ENCODE measurements around the gene MBL2. TPM values are rescaled to one million over a fixed set of nuclear protein-coding genes. Genes with fewer than 3 reads are reported as not detected.

Gene MBL2
- total RNA-seq, 1 donor from 2014 or later = not detected

DNA sequence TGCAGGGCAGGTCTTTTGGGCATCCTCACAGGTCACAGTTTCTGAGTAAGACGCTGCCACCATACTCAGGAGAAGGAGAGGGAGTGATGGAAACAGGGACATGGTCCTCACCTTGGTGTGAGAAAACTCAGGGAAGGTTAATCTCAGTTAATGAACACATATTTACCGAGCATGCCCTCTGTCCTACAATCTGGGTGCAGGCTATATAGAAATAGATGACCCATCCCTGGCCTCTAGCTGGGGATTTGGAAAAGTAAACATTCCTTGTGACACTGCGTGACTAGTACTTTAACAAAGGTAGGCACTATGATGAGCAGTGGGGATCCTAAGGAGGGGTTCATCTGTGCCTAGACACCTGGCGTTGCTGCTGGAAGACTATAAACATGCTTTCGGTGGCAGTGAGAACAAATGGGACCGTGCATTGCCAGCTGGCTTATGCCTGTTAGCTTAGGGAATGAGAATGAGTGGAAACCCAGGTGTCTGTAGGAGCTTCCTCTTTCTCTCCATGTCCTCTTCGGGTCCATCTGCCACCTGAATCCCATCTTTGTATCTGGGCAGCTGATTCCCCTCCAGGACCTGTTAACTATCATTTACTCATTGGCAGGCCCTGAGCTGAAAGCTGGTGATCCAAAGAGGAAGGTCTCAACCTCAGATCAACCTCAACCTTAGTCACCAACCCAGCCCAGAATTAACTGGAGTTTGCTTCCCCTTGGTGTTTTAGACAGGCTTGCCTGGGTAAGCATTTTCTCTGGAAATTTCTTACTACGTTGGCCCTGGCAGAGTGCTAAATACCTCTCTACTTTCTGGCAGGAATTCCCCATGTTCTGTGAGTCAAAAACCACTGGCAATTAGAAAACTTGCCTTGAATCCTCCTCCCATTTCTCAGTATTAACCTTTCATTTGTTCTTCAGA lies 794 bp downstream of the MBL2 start:
- no peak overlapping the region for H3K4me3 ChIP-seq
- no peaks in the 10 kb centered on the region for H3K9me3 ChIP-seq
- ATAC-seq (no peak), DNase-seq (no peak)
- no peaks in the 10 kb centered on the region for H3K4me1 ChIP-seq
- intact Hi-C loops (cut with DNase I) = no loop called here
- no peaks in the 10 kb centered on the region for H3K36me3 ChIP-seq
- TF ChIP-seq, protein P1, sequence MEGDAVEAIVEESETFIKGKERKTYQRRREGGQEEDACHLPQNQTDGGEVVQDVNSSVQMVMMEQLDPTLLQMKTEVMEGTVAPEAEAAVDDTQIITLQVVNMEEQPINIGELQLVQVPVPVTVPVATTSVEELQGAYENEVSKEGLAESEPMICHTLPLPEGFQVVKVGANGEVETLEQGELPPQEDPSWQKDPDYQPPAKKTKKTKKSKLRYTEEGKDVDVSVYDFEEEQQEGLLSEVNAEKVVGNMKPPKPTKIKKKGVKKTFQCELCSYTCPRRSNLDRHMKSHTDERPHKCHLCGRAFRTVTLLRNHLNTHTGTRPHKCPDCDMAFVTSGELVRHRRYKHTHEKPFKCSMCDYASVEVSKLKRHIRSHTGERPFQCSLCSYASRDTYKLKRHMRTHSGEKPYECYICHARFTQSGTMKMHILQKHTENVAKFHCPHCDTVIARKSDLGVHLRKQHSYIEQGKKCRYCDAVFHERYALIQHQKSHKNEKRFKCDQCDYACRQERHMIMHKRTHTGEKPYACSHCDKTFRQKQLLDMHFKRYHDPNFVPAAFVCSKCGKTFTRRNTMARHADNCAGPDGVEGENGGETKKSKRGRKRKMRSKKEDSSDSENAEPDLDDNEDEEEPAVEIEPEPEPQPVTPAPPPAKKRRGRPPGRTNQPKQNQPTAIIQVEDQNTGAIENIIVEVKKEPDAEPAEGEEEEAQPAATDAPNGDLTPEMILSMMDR (IDR thresholded peaks at IDR 0.05) = no peak
- no peaks in the 10 kb centered on the region for H3K27me3 ChIP-seq (ENCODE audit: low read depth)
- no peak overlapping the region for H3K27ac ChIP-seq

- intact Hi-C loops (cut with DNase I) = no loop called here
- Histone ChIP-seq H3K4me3 (no peak overlapping the region), H3K27ac (no peak overlapping the region), H3K36me3 (no peaks in the 10 kb centered on the region), H3K4me1 (no peaks in the 10 kb centered on the region), H3K9me3 (no peaks in the 10 kb centered on the region), H3K27me3 (ENCODE audit: low read depth) (no peaks in the 10 kb centered on the region)
- TF ChIP-seq, protein P1 (IDR thresholded peaks at IDR 0.05) = no peak
- ATAC-seq (no peak), DNase-seq (no peak)
Measured at GRCh38 chr10:52770904-52771303, 1.7 kb downstream of the MBL2 start.

DNA sequence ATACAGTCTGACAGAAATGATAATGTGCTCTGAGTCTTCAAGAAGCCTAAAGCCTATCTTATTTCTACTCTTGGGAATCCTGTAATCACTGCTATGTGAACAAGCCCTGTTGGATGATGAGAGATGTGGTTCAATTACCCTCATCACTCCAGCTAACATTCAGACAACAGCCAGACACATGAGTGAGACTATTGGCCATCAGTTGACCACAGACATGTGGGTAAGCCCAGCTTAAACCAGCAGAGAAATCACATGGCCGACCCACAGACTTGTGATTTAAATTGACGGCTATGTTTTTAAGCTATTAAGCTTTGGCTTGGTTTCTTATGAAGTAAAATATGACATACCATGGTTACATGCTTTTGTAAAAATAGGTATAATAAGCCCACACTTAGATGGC lies 2.6 kb downstream of the MBL2 start:
- Histone ChIP-seq H3K36me3 (no peaks in the 10 kb centered on the region), H3K4me1 (no peaks in the 10 kb centered on the region), H3K9me3 (no peaks in the 10 kb centered on the region), H3K4me3 (no peak overlapping the region), H3K27me3 (ENCODE audit: low read depth) (no peaks in the 10 kb centered on the region), H3K27ac (no peak overlapping the region)
- TF ChIP-seq, protein P1 (IDR thresholded peaks at IDR 0.05) = no peak
- no peak for ATAC-seq
- no peak for DNase-seq
- intact Hi-C loops (cut with DNase I) = no loop called here

DNA sequence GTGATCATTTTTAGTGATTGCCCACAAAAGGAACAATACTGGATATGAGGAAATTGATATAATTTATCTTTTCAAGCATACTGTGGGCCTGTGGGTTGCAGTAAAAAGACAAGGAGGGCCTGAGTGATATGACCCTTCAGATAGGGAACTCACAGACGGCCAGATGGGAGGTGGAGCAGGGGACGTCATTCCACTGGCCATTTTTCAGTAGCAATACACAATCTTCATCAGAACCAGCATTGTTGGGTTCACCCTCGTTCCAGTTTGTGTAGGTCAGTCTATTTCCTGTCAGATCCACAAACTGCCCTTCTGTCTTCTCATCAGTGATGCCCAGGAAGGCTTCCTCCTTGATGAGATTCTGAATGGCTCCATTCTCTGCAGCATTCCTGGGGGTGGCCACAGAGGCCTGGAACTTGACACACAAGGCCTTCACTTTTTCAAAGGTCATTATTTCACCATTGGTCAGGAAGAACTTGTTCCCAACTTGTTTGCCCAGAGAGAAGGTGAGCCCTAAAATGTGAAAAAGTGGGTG lies 4.5 kb downstream of the MBL2 start:
- intact Hi-C loops (cut with DNase I) = no loop called here
- no peak for DNase-seq

DNA sequence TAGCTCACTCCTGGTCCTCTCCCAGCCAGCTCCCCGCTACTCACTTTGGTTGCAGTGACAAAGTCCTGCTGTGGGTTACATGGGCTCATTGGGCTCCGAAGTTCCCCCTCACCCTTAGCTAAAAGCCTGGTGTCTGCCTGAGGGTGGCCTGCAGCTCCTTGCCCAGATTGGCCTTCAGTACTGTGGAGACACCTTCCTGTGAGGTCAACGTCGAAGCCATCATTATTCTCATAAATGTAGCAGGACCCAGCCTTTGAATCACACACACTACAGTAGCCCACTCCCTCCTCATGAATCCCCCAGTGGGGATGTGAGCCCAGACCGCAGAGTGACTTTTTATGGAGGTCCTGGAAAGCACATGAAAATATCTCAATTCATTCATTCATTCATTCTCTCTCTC lies 10.5 kb downstream of the MBL2 start:
- ATAC-seq = no peak
- Histone ChIP-seq H3K36me3 (no peaks in the 10 kb centered on the region), H3K4me1 (no peaks in the 10 kb centered on the region), H3K9me3 (no peaks in the 10 kb centered on the region), H3K4me3 (no peak overlapping the region), H3K27me3 (ENCODE audit: low read depth) (no peaks in the 10 kb centered on the region), H3K27ac (no peak overlapping the region)
- DNase-seq = no peak
- intact Hi-C loops (cut with DNase I) = no loop called here
- TF ChIP-seq, protein P1 (IDR thresholded peaks at IDR 0.05) = no peak

More for the DNA sequence above, 4.5 kb downstream of the MBL2 start:
- Histone ChIP-seq H3K9me3 (no peaks in the 10 kb centered on the region), H3K4me1 (no peaks in the 10 kb centered on the region), H3K4me3 (no peak overlapping the region), H3K27me3 (ENCODE audit: low read depth) (no peaks in the 10 kb centered on the region), H3K27ac (no peak overlapping the region), H3K36me3 (no peaks in the 10 kb centered on the region)
- no peak for ATAC-seq
- TF ChIP-seq, protein P1 (IDR thresholded peaks at IDR 0.05) = no peak

All from lower lobe of right lung (tissue), 2 donors.